SHP77 treated with DMSO at 0.1 percent for 48 hours (cell line): ENCODE data around the gene LEMD3.

Source experiments
- DNase-seq: peaks from one replicate; lab custom pipeline; 2025; lab: John Stamatoyannopoulos, UW

Gene LEMD3

DNA sequence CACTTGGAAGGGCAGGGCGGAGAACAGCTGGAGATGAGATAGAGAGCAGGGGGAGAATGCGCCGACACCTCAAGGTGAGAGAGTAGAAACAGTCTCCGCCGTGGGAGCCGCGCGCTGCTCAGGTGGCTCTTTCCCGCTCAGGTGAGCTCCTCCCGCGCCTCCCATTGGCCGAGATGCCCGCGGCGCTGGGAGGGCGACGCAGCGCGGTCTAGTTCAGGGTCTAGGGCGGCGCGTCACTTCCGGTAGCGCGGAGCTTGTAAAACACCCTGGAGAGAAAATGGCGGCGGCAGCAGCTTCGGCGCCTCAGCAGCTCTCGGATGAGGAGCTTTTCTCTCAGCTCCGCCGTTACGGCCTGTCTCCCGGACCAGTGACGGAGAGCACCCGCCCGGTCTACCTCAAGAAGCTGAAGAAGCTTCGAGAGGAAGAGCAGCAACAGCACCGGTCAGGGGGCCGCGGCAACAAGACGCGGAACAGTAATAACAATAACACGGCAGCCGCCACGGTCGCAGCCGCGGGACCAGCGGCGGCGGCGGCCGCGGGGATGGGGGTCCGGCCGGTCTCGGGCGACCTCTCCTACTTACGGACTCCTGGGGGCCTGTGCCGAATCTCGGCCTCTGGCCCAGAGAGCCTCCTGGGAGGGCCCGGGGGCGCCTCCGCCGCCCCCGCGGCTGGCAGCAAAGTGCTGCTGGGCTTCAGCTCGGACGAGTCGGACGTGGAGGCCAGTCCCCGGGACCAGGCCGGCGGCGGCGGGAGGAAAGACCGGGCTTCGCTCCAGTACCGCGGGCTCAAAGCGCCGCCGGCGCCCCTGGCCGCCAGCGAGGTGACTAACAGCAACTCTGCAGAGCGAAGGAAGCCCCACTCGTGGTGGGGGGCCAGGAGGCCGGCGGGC, at the start of gene LEMD3:
Gene LEMD3, plus strand, starts transcription at position 264 of the 889 bp plus-strand sequence. Its CDS starts 14 bp downstream, at position 278.
- peak; percentile 78 for DNase-seq

DNA sequence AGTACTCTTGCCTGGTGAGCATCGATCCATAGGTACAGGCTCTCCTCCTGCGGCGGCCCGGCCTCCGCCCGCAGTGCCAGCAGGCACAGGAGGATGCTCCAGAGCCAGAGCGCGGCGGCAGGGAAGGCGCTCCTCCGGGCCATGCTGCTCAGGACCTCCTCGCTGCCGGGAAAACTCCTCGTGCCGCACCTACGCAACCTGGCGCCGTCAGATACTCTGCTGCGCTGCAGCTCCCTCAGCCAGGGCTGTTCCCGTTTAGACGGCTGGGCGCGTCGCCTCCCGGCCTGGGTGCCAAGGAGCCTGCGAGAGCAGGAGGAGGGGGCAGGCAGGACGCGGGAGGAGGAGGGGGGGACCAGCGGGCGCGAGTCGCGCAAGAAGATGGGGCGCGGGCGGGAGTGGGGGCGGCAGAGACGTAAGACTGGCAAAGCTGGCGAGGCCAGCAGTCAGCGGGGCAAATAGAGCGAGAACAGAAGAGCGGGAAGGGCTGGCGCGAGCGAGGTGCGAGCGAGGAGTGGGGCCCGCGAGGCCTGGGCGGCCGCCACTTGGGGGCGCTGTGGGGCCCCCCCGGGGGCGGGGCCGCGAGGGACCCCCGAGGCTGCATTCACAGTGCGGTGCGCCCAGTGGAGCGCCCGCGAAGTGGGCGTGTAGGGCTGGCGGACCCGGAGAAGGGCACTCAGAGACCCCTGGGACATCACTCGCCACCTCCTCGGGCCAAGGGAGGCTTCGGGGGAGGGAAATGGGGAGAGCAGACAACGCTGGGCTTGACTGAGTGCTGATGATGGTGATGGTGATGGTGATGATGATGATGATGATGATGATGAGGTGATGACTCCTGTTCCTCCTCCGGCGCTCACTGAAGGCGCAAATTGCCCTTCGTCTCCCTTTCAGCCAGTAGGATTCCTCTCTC, 48.1 kb upstream of the LEMD3 start, which contains the start of gene WIF1:
Gene WIF1, minus strand, starts transcription at position 257 of the 907 bp plus-strand sequence. Its CDS starts 114 bp downstream, at position 143.
- DNase-seq, result no peak

DNA sequence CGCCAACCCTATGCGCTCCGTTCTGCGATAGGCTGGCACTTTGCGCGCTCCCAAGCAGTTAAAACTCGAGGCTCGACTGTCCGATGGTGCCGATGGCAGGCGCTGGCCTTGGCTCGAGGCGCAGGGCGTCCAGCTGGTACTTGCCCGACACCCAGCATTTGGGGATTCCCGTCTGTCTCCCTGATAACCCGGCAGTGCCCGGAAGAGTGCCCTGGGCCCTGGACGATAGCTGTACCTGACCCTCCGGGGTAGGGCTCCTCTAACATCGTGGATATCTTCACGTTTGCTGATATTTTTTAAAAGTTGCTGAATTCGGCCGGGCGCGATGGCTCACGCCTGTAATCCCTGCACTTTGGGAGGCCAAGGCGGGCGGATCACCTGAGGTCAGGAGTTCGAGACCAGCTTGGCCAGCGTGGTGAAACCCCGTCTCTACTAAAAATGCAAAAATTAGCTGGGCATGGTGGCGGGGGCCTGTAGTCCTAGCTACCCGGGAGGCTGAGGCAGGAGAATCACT, 47.4 kb upstream of the LEMD3 start:
- no peak for DNase-seq

GRCh38 chr12:65122703-65123102, 46.7 kb upstream of the LEMD3 start:
- DNase-seq, result no peak

DNA sequence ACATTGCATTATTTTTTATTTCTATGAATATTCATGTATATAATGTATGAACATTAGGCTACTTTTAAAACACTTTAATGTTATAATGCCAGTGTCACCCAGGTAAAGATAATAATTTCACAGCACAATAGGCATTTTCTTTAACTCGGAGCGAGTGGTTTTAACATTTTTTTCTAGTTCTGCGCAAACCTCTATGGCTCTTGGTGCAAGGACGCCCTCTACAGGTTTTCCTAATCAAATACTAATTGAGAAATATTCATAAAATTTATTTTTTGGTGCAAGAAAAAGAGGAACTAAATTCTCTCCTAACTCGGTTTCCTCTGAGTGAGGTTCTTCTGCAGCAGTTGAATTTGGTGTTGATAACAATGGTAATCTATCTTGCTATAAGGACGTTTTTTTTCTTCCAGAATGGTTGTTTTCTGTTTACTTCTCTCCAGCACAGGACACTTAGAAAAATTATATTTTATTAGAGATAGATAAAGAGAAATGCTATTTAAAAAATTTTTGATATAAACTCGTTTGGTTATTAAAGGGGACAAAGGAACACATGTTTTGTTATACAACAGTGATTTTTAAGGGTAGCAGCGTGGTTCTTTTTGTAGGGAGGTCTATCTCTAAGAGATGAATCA, 45.8 kb upstream of the LEMD3 start:
- no peak for DNase-seq

DNA sequence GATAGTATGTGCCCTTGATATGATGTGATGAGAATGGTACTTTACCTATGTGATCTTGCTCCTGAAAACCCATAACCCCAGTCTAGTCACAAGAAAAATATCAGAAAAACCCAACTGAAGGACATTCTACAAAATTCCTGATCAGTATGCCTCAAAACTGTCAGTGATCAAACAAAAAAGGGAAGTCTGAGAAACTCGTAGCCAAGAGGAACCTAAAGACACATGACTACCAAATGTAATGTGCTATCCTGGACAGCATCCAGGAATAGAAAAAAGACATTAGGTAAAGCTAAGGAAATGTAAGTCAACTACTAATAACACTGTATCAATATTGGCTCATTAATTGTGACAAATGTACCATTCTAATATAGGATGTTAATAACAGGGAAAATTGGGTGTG, 44.1 kb upstream of the LEMD3 start:
- DNase-seq, result no peak

DNA sequence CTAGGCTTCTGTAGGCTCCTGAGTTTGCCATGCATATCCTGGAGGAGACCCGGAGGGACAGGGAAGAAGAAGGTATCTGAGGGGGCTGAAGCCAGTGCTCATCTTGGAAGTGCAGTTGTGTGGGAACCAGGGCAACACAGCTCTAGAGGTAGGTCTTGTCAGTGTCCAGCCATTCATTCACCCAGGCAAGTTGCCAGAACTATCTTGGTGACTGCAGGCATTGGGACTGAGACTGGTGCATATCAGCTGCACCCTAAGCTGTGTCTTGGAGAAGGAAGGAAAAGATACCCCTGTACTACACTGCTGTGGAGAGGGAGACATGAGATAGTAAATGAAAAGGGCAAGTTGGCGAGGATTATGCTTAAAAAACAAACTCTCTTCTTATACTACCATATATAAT, 43.4 kb upstream of the LEMD3 start:
- no peak for DNase-seq

- no peak for DNase-seq
Observed at GRCh38 chr12:65126482-65126881, 42.9 kb upstream of the LEMD3 start.

DNA sequence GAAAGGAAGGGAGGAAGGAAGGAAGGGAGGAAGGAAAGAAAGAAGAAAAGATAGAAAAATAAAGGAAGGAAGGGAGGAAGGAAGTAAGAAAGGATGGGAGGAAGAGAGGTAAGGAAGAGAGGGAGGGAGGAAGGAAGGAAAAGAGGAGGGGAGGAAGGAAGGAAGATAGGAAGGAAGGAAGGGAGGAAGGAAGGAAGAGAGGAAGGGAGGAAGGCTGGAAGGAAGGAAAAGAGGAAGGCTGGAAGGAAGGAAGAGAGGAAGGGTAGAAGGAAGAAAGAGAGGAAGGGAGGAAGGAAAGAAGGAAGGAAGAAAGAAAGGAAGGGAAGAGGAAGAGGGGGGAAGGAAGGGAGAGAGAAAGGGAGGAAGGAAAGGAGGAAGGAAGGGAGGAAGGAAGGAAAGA, 35.5 kb upstream of the LEMD3 start:
- no peak for DNase-seq

- DNase-seq, result no peak
Observed at GRCh38 chr12:65139389-65139788, 30.0 kb upstream of the LEMD3 start.

DNA sequence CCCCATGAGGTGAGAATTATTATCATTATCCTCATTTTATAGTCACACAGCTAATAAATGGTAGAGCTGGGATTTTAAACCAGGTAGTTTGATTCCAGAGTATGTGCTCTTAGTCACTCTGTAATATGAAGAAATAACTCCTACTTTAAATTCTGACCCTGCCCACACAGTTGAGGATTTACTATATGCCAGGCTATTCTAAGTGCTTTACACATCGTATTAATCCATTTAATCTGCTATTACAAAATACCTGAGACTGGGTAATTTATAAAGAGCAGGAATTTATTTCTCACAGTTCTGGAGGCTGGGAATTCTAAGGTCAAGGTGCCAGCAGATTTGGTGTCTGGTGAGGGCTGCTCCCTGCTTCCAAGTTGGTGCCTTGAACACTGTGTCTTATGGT, 28.6 kb upstream of the LEMD3 start:
- DNase-seq, result no peak

DNA sequence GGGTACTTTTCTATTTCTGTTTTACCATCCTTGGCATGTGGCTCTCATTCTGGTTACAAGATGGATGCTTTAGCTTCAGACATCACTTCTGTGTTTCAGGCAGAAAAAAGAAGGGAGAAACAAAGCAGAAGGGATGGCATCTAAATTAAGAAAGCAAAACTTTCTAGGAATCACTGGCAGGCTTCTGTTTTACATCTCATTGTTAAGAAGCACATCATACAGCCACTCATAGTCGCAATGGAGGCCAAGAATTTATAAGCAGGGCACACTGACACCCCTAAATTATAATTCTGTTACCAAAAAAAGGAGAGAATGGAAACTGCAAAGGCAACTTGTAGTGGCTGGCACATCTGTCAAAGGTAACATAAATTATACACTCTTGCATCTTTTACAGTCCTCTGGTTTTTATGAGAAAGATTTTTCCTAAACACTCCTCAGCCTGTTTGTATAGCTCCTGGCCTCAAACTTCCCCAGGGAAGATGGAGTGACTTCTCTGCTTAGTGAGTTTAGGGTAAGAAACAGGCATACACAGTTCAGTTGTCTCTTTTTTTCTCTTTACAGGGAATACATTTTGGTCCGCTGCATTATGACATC, 22.0 kb upstream of the LEMD3 start:
- DNase-seq, result no peak

DNA sequence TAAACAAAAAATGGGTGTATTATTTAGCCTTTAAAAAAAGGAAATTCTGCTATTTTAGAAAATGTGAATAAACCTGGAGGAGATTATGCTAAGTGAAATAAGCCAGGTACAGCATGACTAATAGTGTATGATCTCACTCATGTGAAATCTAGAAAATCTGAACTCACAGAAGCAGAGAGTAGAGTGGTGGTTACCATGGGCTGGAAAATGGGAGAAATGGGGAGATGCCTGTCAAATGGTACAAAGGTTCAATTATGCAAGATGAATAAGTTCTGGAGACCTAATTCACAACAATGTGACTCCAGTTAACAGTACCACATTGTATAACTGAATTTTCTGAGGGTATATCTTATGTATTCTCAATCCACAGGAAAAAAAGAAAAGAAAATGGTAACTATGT, 17.4 kb upstream of the LEMD3 start:
- no peak for DNase-seq

- DNase-seq, result no peak
Observed at GRCh38 chr12:65152596-65152995, 16.8 kb upstream of the LEMD3 start.

GRCh38 chr12:65155784-65156183, 13.6 kb upstream of the LEMD3 start:
- no peak for DNase-seq

- no peak for DNase-seq
Observed at GRCh38 chr12:65156366-65156841, 13.0 kb upstream of the LEMD3 start.

GRCh38 chr12:65157091-65157490, 12.3 kb upstream of the LEMD3 start:
- no peak for DNase-seq

- DNase-seq, result no peak
Observed at GRCh38 chr12:65162609-65163008, 6.8 kb upstream of the LEMD3 start.

DNA sequence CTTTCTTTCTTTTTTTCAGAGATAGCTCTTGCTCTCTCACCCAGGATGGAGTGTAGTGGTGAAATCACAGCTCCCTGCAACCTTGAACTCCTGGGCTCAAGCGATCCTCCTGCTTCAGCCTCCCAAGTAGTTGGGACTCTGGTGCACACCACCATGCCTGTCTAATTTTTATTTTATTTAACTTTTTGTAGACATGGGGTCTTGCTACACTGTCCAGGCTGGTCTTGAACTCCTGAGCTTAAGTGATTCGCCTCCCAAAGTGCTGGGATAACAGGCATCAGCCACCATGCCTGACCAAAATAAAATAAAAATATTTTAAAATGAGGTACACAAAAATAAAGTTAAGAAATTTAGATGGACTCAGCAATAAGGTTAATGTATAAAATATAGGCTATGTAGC, 5.1 kb upstream of the LEMD3 start:
- no peak for DNase-seq

DNA sequence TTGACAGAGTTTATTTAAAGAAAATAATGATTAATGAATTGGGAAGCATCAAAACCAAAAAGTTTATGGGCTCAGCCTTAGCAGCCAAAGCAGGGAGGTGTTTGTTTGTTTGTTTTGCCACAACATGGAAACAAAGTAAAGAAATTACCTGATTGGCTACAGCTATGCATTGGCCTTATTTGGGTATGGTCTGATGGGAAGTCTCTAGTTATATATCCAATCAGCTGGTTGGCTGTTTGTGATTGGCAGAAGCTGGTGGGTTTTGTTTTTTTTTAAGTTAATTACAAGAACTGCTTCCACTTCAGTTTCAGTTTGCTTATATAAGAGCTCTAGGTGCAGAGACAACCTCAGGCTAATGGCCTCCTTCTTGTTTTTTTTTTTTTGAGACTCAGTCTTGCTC, 4.6 kb upstream of the LEMD3 start:
- no peak for DNase-seq

- DNase-seq, result no peak
Observed at GRCh38 chr12:65168681-65169319, 583 bp upstream of the LEMD3 start.
